ENCODE data around the gene SARDH. TPM values are rescaled to one million over a fixed set of nuclear protein-coding genes. Genes with fewer than 3 reads are reported as not detected.
A peak's percentile ranks its signal among the peaks of the same experiment; 100 is the strongest.

SARDH gene
- total and polyA plus RNA-seq, 3 experiments from 2014 or later = 1.3 to 2.0 (median 1.8) TPM

GRCh38 chr9:133672503-133673257, 65.5 kb downstream of the SARDH start:
- Mint-ChIP-seq H3K4me1 (peaks cover 19 to 31% (median 26%) of the 10 kb centered on the region in 3 donors), H3K27me3 (no peaks in the 10 kb centered on the region), H3K9me3 (no peaks in the 10 kb centered on the region), H3K27ac (peak overlapping the region in 2 of 8 donors; percentile 8 to 95), H3K36me3 (no peaks in the 10 kb centered on the region), H3K4me3 (no peak overlapping the region)
- Histone ChIP-seq H3K4me3 (ENCODE audit: low read length) (no peak overlapping the region), H3K4me1 (ENCODE audit: insufficient read depth, low read length) (peaks cover 24% of the 10 kb centered on the region), H3K36me3 (ENCODE audit: insufficient read depth, low read length) (no peaks in the 10 kb centered on the region), H3K27ac (ENCODE audit: low read depth, low read length) (no peak overlapping the region), H3K27me3 (ENCODE audit: insufficient read depth, low read length, poor library complexity, severe bottlenecking) (no peaks in the 10 kb centered on the region), H3K9me3 (ENCODE audit: low read length) (no peaks in the 10 kb centered on the region)
- POLR2A ChIA-PET = no interaction called here
- CTCF ChIA-PET = interaction anchor here (2.8 kb wide), 1 partner anchor 11 kb away, joined by 6 read pairs; no protein-coding TSS in a partner anchor
- DNase-seq = no peak

GRCh38 chr9:133671371-133671770, 66.8 kb downstream of the SARDH start:
- no peaks in the 10 kb centered on the region for H3K9me3 ChIP-seq (ENCODE audit: low read length)
- H3K36me3 Mint-ChIP-seq = no peaks in the 10 kb centered on the region
- CTCF ChIA-PET = no interaction called here
- no peaks in the 10 kb centered on the region for H3K27me3 Mint-ChIP-seq
- no peak overlapping the region for H3K4me3 Mint-ChIP-seq
- H3K27ac Mint-ChIP-seq = no peak overlapping the region
- H3K4me1 Mint-ChIP-seq = peaks cover 7 to 17% (median 12%) of the 10 kb centered on the region in 3 donors
- no peaks in the 10 kb centered on the region for H3K36me3 ChIP-seq (ENCODE audit: insufficient read depth, low read length)
- peaks cover 11% of the 10 kb centered on the region for H3K4me1 ChIP-seq (ENCODE audit: insufficient read depth, low read length)
- no peak for DNase-seq
- no peak overlapping the region for H3K27ac ChIP-seq (ENCODE audit: low read depth, low read length)
- no peak overlapping the region for H3K4me3 ChIP-seq (ENCODE audit: low read length)
- POLR2A ChIA-PET = no interaction called here
- H3K9me3 Mint-ChIP-seq = no peaks in the 10 kb centered on the region
- H3K27me3 ChIP-seq (ENCODE audit: insufficient read depth, low read length, poor library complexity, severe bottlenecking) = no peaks in the 10 kb centered on the region

- H3K9me3 ChIP-seq (ENCODE audit: low read length) = no peaks in the 10 kb centered on the region
- H3K4me1 Mint-ChIP-seq = peaks cover 2 to 8% (median 3%) of the 10 kb centered on the region in 3 donors
- no peak for DNase-seq
- no peaks in the 10 kb centered on the region for H3K9me3 Mint-ChIP-seq
- no peaks in the 10 kb centered on the region for H3K27me3 ChIP-seq (ENCODE audit: insufficient read depth, low read length, poor library complexity, severe bottlenecking)
- H3K36me3 Mint-ChIP-seq = no peaks in the 10 kb centered on the region
- H3K27ac ChIP-seq (ENCODE audit: low read depth, low read length) = no peak overlapping the region
- H3K27ac Mint-ChIP-seq = peak overlapping the region in 1 of 8 donors; percentile 94
- no peaks in the 10 kb centered on the region for H3K36me3 ChIP-seq (ENCODE audit: insufficient read depth, low read length)
- ChIA-PET POLR2A (no interaction called here), CTCF (no interaction called here)
- no peak overlapping the region for H3K4me3 Mint-ChIP-seq
- peaks cover 2% of the 10 kb centered on the region for H3K4me1 ChIP-seq (ENCODE audit: insufficient read depth, low read length)
- H3K4me3 ChIP-seq (ENCODE audit: low read length) = no peak overlapping the region
- no peaks in the 10 kb centered on the region for H3K27me3 Mint-ChIP-seq
Observed at GRCh38 chr9:133670466-133670865, 67.7 kb downstream of the SARDH start.

- no peaks in the 10 kb centered on the region for H3K27me3 Mint-ChIP-seq
- CTCF ChIA-PET = no interaction called here
- Histone ChIP-seq H3K4me1 (ENCODE audit: insufficient read depth, low read length) (no peaks in the 10 kb centered on the region), H3K4me3 (ENCODE audit: low read length) (no peak overlapping the region), H3K36me3 (ENCODE audit: insufficient read depth, low read length) (no peaks in the 10 kb centered on the region), H3K9me3 (ENCODE audit: low read length) (no peaks in the 10 kb centered on the region), H3K27me3 (ENCODE audit: insufficient read depth, low read length, poor library complexity, severe bottlenecking) (no peaks in the 10 kb centered on the region), H3K27ac (ENCODE audit: low read depth, low read length) (no peak overlapping the region)
- no peak overlapping the region for H3K27ac Mint-ChIP-seq
- H3K4me1 Mint-ChIP-seq = no peaks in the 10 kb centered on the region
- no peak overlapping the region for H3K4me3 Mint-ChIP-seq
- POLR2A ChIA-PET = no interaction called here
- no peaks in the 10 kb centered on the region for H3K9me3 Mint-ChIP-seq
- DNase-seq = no peak
- no peaks in the 10 kb centered on the region for H3K36me3 Mint-ChIP-seq
Observed at GRCh38 chr9:133669182-133669801, 68.9 kb downstream of the SARDH start.

- Histone ChIP-seq H3K4me1 (ENCODE audit: insufficient read depth, low read length) (no peaks in the 10 kb centered on the region), H3K27ac (ENCODE audit: low read depth, low read length) (no peak overlapping the region), H3K4me3 (ENCODE audit: low read length) (no peak overlapping the region), H3K27me3 (ENCODE audit: insufficient read depth, low read length, poor library complexity, severe bottlenecking) (no peaks in the 10 kb centered on the region), H3K36me3 (ENCODE audit: insufficient read depth, low read length) (no peaks in the 10 kb centered on the region), H3K9me3 (ENCODE audit: low read length) (no peaks in the 10 kb centered on the region)
- Mint-ChIP-seq H3K36me3 (no peaks in the 10 kb centered on the region), H3K9me3 (no peaks in the 10 kb centered on the region), H3K4me3 (no peak overlapping the region), H3K27ac (peak overlapping the region in 2 of 8 donors; percentile 47 to 74), H3K4me1 (no peaks in the 10 kb centered on the region), H3K27me3 (no peaks in the 10 kb centered on the region)
- DNase-seq = no peak
- POLR2A ChIA-PET = no interaction called here
- CTCF ChIA-PET = no interaction called here
Observed at GRCh38 chr9:133667759-133668450, 70.2 kb downstream of the SARDH start.

GRCh38 chr9:133666845-133667244, 71.3 kb downstream of the SARDH start:
- no peaks in the 10 kb centered on the region for H3K4me1 ChIP-seq (ENCODE audit: insufficient read depth, low read length)
- H3K27ac ChIP-seq (ENCODE audit: low read depth, low read length) = no peak overlapping the region
- Mint-ChIP-seq H3K36me3 (no peaks in the 10 kb centered on the region), H3K9me3 (no peaks in the 10 kb centered on the region), H3K27ac (no peak overlapping the region), H3K4me1 (no peaks in the 10 kb centered on the region), H3K4me3 (no peak overlapping the region), H3K27me3 (no peaks in the 10 kb centered on the region)
- POLR2A ChIA-PET = no interaction called here
- H3K9me3 ChIP-seq (ENCODE audit: low read length) = no peaks in the 10 kb centered on the region
- CTCF ChIA-PET = no interaction called here
- no peaks in the 10 kb centered on the region for H3K27me3 ChIP-seq (ENCODE audit: insufficient read depth, low read length, poor library complexity, severe bottlenecking)
- H3K36me3 ChIP-seq (ENCODE audit: insufficient read depth, low read length) = no peaks in the 10 kb centered on the region
- no peak overlapping the region for H3K4me3 ChIP-seq (ENCODE audit: low read length)
- no peak for DNase-seq

GRCh38 chr9:133666387-133666786, 71.8 kb downstream of the SARDH start:
- H3K27ac Mint-ChIP-seq = no peak overlapping the region
- no peak overlapping the region for H3K4me3 Mint-ChIP-seq
- H3K9me3 Mint-ChIP-seq = no peaks in the 10 kb centered on the region
- POLR2A ChIA-PET = no interaction called here
- CTCF ChIA-PET = no interaction called here
- no peaks in the 10 kb centered on the region for H3K4me1 Mint-ChIP-seq
- DNase-seq = no peak
- no peaks in the 10 kb centered on the region for H3K36me3 ChIP-seq (ENCODE audit: insufficient read depth, low read length)
- H3K27ac ChIP-seq (ENCODE audit: low read depth, low read length) = no peak overlapping the region
- H3K4me1 ChIP-seq (ENCODE audit: insufficient read depth, low read length) = no peaks in the 10 kb centered on the region
- H3K4me3 ChIP-seq (ENCODE audit: low read length) = no peak overlapping the region
- H3K36me3 Mint-ChIP-seq = no peaks in the 10 kb centered on the region
- H3K27me3 Mint-ChIP-seq = no peaks in the 10 kb centered on the region
- H3K27me3 ChIP-seq (ENCODE audit: insufficient read depth, low read length, poor library complexity, severe bottlenecking) = no peaks in the 10 kb centered on the region
- no peaks in the 10 kb centered on the region for H3K9me3 ChIP-seq (ENCODE audit: low read length)

- Histone ChIP-seq H3K9me3 (ENCODE audit: low read length) (no peaks in the 10 kb centered on the region), H3K36me3 (ENCODE audit: insufficient read depth, low read length) (no peaks in the 10 kb centered on the region), H3K4me1 (ENCODE audit: insufficient read depth, low read length) (no peaks in the 10 kb centered on the region), H3K27me3 (ENCODE audit: insufficient read depth, low read length, poor library complexity, severe bottlenecking) (no peaks in the 10 kb centered on the region), H3K4me3 (ENCODE audit: low read length) (no peak overlapping the region), H3K27ac (ENCODE audit: low read depth, low read length) (no peak overlapping the region)
- H3K27me3 Mint-ChIP-seq = peaks cover 0 to 2% of the 10 kb centered on the region in 2 donors
- H3K9me3 Mint-ChIP-seq = no peaks in the 10 kb centered on the region
- peak overlapping the region in 1 of 8 donors; percentile 81 for H3K27ac Mint-ChIP-seq
- H3K36me3 Mint-ChIP-seq = no peaks in the 10 kb centered on the region
- ChIA-PET POLR2A (no interaction called here), CTCF (no interaction called here)
- no peak for DNase-seq
- H3K4me3 Mint-ChIP-seq = no peak overlapping the region
- H3K4me1 Mint-ChIP-seq = no peaks in the 10 kb centered on the region
Observed at GRCh38 chr9:133665535-133665934, 72.6 kb downstream of the SARDH start.
